Naive thymus-derived CD4-positive, alpha-beta T cell (primary cell): ENCODE results near the gene CYP4Z1. TPM values are rescaled to one million over a fixed set of nuclear protein-coding genes. Genes with fewer than 3 reads are reported as not detected.
"Not testable (repeated sequence)": the region's sequence is repeated elsewhere in the genome, so short reads cannot be mapped to it uniquely, and the experiment has no call there.

Experiments used
- ATAC-seq: fragments of 150-1000 bp; cut with Tn5 transposase; 2 replicates; pipeline ENCODE4 v1.10.0; 2021; ENCODE audit warnings: mild to moderate bottlenecking, moderate library complexity
- CTCF ChIA-PET: fragments of 350-600 bp; sonication (Branson Sonifier 250); formaldehyde crosslinking; loops from one replicate; lab custom pipeline; 2021; ENCODE audit warnings: antibody characterized with exemption; lab: Charles Lee
- POLR2A ChIA-PET: fragments of 350-600 bp; sonication (Branson Sonifier 250); formaldehyde crosslinking; loops from one replicate; lab custom pipeline; 2021; ENCODE audit warnings: antibody characterized with exemption, inconsistent platforms; lab: Charles Lee
- DNase-seq, 9 donors: peaks; one replicate each; pipeline versions ENCODE4 v3.0.0 to v3.0.0-alpha.2; 2020 to 2022; ENCODE audit warnings: mixed read lengths in 1 of 9
- H3K27ac ChIP-seq: one replicate; pipeline ENCODE4 v1.7.0; 2013; ENCODE audit warnings: mild to moderate bottlenecking, low read depth, low read length, moderate library complexity
- H3K27me3 ChIP-seq, 2 donors: one replicate each; pipeline ENCODE4 v1.7.0; 2013; ENCODE audit warnings: low read length in 2 of 2, mild to moderate bottlenecking in 2 of 2, moderate library complexity in 2 of 2; ENCODE audit not compliant: control insufficient read depth in 2 of 2, insufficient read depth in 2 of 2
- H3K36me3 ChIP-seq, 3 experiments: 1 replicate in 2 of 3; 2 replicates in 1 of 3; pipeline ENCODE4 v1.7.0; 2013; ENCODE audit warnings: low read length in 3 of 3, mild to moderate bottlenecking in 3 of 3, moderate library complexity in 1 of 3; ENCODE audit not compliant: insufficient read depth in 3 of 3, control insufficient read depth in 2 of 3
- H3K4me1 ChIP-seq, 2 donors: one replicate each; pipeline ENCODE4 v1.7.0; 2013; ENCODE audit warnings: low read length in 2 of 2, mild to moderate bottlenecking in 2 of 2, moderate library complexity in 1 of 2; ENCODE audit not compliant: control insufficient read depth in 2 of 2, insufficient read depth in 2 of 2
- H3K4me3 ChIP-seq: 2 replicates; pipeline ENCODE4 v1.7.0; 2013; ENCODE audit warnings: mild to moderate bottlenecking, low read length
- H3K9me3 ChIP-seq, 3 experiments: 1 replicate in 2 of 3; 2 replicates in 1 of 3; pipeline ENCODE4 v1.7.0; 2013; ENCODE audit warnings: low read length in 3 of 3; ENCODE audit not compliant: control insufficient read depth in 2 of 3
- H3K27ac Mint-ChIP-seq, 9 donors: one replicate each; pipeline ENCODE4 v1.8.0; 2020 to 2022; ENCODE audit warnings: mixed read lengths in 9 of 9, mild to moderate bottlenecking in 8 of 9, moderate library complexity in 5 of 9, inconsistent platforms in 2 of 9
- H3K27me3 Mint-ChIP-seq, 5 donors: one replicate each; pipeline ENCODE4 v1.8.0; 2021 to 2022; ENCODE audit warnings: mixed read lengths in 5 of 5, mild to moderate bottlenecking in 1 of 5
- H3K36me3 Mint-ChIP-seq, 5 donors: one replicate each; pipeline ENCODE4 v1.8.0; 2020 to 2022; ENCODE audit warnings: mixed read lengths in 5 of 5, mild to moderate bottlenecking in 3 of 5, inconsistent platforms in 1 of 5
- H3K4me1 Mint-ChIP-seq, 7 donors: one replicate each; pipeline ENCODE4 v1.8.0; 2020 to 2022; ENCODE audit warnings: mixed read lengths in 7 of 7, mild to moderate bottlenecking in 3 of 7, inconsistent platforms in 1 of 7
- H3K4me3 Mint-ChIP-seq, 10 donors: one replicate each; pipeline ENCODE4 v1.8.0; 2020 to 2022; ENCODE audit warnings: mild to moderate bottlenecking in 10 of 10, mixed read lengths in 10 of 10, moderate library complexity in 6 of 10, inconsistent platforms in 2 of 10
- H3K9me3 Mint-ChIP-seq, 11 donors: one replicate each; pipeline ENCODE4 v1.8.0; 2020 to 2022; ENCODE audit warnings: mixed read lengths in 11 of 11, mild to moderate bottlenecking in 4 of 11, inconsistent platforms in 1 of 11, moderate library complexity in 1 of 11
- intact Hi-C, 2 donors: fragments of 100-400 bp; cut with micrococcal nuclease; formaldehyde crosslinking; loops; one replicate each; pipeline ENCODE4 v1.15.1; 2023
- polyA plus RNA-seq, 2 donors: library from polyadenylated mRNA; unstranded; fragments of 300-500 nt; fragmentation: Illumina TruSeq; gene quantifications; one replicate each; pipeline ENCODE4 v1.2.3, GENCODE V29; 2021
- total RNA-seq, 6 experiments: library from RNA in 5 of 6; stranded (reverse) in 5 of 6; gene quantifications; 1 replicate in 5 of 6; 2 replicates in 1 of 6; pipeline ENCODE4 v1.2.3 and lab custom pipeline; 2021 to 2026

Gene CYP4Z1
- total and polyA plus RNA-seq, 7 experiments from 2014 or later: not detected

DNA sequence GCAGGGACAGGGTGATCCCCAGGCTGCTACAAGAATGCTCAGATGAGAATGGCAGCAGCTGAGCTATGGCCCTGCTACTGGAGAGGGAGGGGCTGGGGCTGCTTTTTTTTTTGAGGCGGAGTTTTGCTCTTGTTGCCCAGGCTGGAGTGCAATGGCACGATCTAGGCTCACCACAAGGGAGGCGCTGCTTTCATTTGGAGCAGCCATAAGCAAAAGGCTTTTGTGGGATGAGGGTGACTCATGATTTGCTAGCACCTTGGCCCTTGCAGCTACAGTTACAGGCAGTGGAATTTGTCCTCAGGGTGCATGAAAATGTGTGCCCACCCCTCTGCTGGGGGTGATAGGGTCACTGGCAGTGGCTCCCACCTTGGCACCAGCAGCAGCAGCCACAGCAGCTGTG lies 37.8 kb downstream of the CYP4Z1 start:
- ATAC-seq (no peak), DNase-seq (no peak)
- Histone ChIP-seq H3K36me3 (no peaks in the 10 kb centered on the region), H3K4me3 (no peak overlapping the region), H3K9me3 (peaks cover 0 to 3% (median 0%) of the 10 kb centered on the region in 3 experiments), H3K27ac (no peak overlapping the region), H3K4me1 (no peaks in the 10 kb centered on the region), H3K27me3 (no peaks in the 10 kb centered on the region)
- Mint-ChIP-seq H3K27me3 (peaks cover 9 to 36% (median 27%) of the 10 kb centered on the region in 5 donors), H3K9me3 (peaks cover 4 to 30% (median 16%) of the 10 kb centered on the region in 11 donors), H3K36me3 (peaks cover 0 to 5% (median 0%) of the 10 kb centered on the region in 5 donors), H3K4me3 (no peak overlapping the region), H3K27ac (no peak overlapping the region), H3K4me1 (no peaks in the 10 kb centered on the region)
- CTCF ChIA-PET: no interaction called here
- POLR2A ChIA-PET: interaction anchor here (0.5 kb wide), 1 partner anchor 349 kb away, joined by 3 read pairs; no protein-coding TSS in a partner anchor
- intact Hi-C loops: no loop called here

DNA sequence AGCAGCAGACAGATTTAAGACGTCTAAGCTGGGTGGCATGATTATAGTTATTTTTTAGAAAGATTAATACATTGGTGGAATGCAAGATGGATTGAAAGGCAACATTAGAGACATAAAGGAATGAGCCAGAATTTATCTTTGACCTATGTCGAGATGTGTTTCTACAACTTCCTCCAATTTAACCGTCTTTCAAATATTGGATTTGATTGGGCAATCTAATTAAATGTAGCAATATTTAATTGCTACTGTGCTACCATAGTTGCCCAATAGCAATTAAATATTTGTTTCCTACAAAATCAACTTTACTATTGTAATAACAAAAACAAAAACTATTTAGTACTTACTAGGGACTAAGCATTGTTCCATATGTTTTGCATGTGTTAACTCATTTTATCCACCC lies 39.8 kb downstream of the CYP4Z1 start:
- DNase-seq: no peak
- ATAC-seq: no peak
- intact Hi-C loops: no loop called here
- Mint-ChIP-seq H3K27me3 (peaks cover 9 to 36% (median 27%) of the 10 kb centered on the region in 5 donors), H3K4me3 (no peak overlapping the region), H3K27ac (no peak overlapping the region), H3K9me3 (peaks cover 4 to 28% (median 16%) of the 10 kb centered on the region in 11 donors), H3K36me3 (peaks cover 0 to 5% (median 0%) of the 10 kb centered on the region in 5 donors), H3K4me1 (no peaks in the 10 kb centered on the region)
- Histone ChIP-seq H3K36me3 (no peaks in the 10 kb centered on the region), H3K27ac (no peak overlapping the region), H3K9me3 (peaks cover 0 to 3% (median 0%) of the 10 kb centered on the region in 3 experiments), H3K4me1 (no peaks in the 10 kb centered on the region), H3K4me3 (no peak overlapping the region), H3K27me3 (no peaks in the 10 kb centered on the region)
- ChIA-PET CTCF (no interaction called here), POLR2A (no interaction called here)

DNA sequence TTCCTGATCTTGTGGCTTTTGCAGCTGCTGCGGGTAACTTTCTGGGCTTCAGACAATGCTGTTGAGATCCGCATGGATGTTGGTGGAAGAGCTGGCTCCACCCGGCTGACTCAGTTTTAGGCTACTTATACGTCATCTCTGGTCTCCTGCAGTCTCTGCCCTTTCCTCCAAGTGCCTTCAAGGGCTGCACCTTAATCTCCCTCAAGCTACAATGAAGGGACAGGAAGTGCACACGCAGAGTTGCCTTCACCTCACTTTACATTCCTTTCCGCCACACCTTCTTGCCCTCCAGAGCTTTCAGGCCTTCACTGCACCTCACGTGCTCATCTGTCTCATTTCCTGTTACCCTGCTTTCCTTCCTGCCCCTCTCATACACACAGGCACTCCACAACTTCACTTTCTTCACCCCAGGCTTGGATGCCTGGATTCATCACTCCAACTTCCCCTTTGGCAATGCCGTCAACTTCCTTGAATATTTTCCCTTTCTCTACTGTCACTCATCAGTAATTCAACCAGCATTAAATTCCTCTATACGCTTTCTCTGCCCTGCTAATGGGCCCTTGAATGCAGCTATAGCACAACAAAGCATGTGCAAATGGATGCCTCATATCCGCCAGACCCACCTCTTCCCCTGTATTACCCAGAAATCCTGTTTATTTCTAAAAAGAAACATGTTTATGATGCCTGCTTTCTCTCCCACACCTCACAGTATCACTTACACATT lies 41.0 kb downstream of the CYP4Z1 start:
- peak in 2 of 9 donors; percentile 16 to 21 for DNase-seq
- H3K9me3 ChIP-seq, ATAC-seq, H3K27ac ChIP-seq, H3K36me3 Mint-ChIP-seq, intact Hi-C loops, POLR2A ChIA-PET, H3K4me1 ChIP-seq, H3K27me3 ChIP-seq, H3K36me3 ChIP-seq, CTCF ChIA-PET, H3K4me3 ChIP-seq, H3K27ac Mint-ChIP-seq, H3K4me1 Mint-ChIP-seq, H3K4me3 Mint-ChIP-seq: not testable (repeated sequence)
- Mint-ChIP-seq H3K9me3 (peaks cover 0 to 16% (median 7%) of the 10 kb centered on the region in 11 donors), H3K27me3 (peaks cover 6 to 30% (median 28%) of the 10 kb centered on the region in 5 donors)

DNA sequence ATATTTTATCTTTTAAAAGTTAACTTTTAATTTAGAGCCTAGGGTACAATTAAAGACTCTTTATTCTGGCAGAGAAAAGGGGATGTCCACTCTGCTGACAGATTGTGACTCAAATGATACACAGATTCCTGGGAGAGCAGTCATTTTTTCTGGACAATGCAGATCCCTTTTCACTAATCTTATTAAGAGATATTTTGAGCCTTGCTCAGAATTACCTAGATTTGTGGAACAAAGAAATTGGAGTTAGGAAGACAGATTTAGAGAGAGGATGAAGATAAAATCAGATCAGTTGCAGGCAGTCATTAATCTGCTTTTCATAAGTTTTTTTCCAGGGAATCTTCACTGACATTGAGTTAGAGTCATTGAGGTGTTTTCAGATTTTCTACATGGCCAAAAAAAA lies 42.5 kb downstream of the CYP4Z1 start:
- H3K27me3 ChIP-seq, CTCF ChIA-PET, H3K4me3 Mint-ChIP-seq, H3K27ac ChIP-seq, H3K9me3 Mint-ChIP-seq, H3K27ac Mint-ChIP-seq, H3K4me3 ChIP-seq, H3K36me3 ChIP-seq, intact Hi-C loops, H3K9me3 ChIP-seq, H3K4me1 Mint-ChIP-seq, POLR2A ChIA-PET, H3K36me3 Mint-ChIP-seq, DNase-seq, H3K4me1 ChIP-seq, ATAC-seq: not testable (repeated sequence)
- peaks cover 3 to 36% (median 31%) of the 10 kb centered on the region in 5 donors for H3K27me3 Mint-ChIP-seq

DNA sequence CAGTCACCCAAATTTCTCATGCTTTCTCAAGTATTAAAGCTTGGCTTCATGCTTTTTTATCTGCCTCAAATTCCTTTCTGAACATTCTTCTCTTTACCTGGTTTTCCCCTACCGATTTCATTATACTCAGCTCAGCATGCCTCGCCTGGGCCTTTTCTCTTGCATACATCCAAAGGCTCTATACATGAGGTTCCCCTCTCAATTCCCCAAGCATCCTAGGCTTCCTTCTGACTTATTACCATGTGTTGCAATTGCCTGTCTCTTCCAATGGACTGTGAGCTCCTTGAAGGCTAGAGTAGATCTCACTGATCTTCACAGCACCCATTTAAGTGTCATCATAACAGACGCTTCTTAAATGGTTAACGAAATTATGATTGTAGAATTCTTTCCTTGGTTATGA lies 46.1 kb downstream of the CYP4Z1 start:
- DNase-seq (no peak), ATAC-seq (no peak)
- POLR2A ChIA-PET: no interaction called here
- H3K4me3 ChIP-seq: no peak overlapping the region
- no peaks in the 10 kb centered on the region for H3K27me3 ChIP-seq
- Mint-ChIP-seq H3K4me3 (no peak overlapping the region), H3K36me3 (no peaks in the 10 kb centered on the region), H3K4me1 (no peaks in the 10 kb centered on the region), H3K9me3 (peaks cover 0 to 7% (median 3%) of the 10 kb centered on the region in 11 donors), H3K27ac (no peak overlapping the region), H3K27me3 (peaks cover 3 to 32% (median 29%) of the 10 kb centered on the region in 5 donors)
- H3K27ac ChIP-seq: no peak overlapping the region
- H3K9me3 ChIP-seq: no peaks in the 10 kb centered on the region
- intact Hi-C loops: no loop called here
- CTCF ChIA-PET: interaction anchor here (0.6 kb wide), 1 partner anchor 10 kb away, joined by 4 read pairs; no protein-coding TSS in a partner anchor
- no peaks in the 10 kb centered on the region for H3K4me1 ChIP-seq
- no peaks in the 10 kb centered on the region for H3K36me3 ChIP-seq

DNA sequence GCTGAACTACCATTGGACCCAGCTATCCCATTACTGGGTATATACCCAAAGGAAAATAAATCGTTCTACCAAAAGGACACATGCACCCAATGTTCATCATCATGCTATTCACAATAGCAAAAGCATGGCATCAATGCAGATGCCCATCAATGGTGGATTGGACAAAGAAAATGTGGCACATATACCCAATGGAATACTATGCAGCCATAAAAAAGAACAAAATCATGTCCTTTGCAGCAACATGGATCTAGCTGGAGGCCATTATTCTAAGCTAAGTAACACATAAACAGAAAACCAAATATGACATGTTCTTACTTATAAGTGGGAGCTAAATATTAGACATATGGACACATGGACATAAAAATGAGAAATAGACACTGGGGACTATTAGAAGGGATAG lies 54.0 kb downstream of the CYP4Z1 start:
- H3K4me3 Mint-ChIP-seq: not testable (repeated sequence)

DNA sequence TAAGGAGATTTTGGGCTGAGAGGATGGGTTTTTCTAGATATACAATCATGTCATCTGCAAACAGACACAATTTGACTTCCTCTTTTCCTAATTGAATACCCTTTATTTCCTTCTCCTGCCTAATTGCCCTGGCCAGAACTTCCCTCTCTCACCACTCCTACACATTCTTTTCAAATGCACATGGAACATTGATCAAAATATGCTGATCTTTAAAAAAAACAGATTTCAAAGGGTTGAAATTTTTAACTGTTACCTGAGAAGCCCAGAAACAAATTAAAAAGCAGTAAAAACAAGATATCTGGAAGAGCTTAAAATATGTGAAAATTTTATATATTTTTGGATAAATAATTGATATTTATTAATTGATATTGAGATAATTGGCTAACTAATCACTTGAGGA lies 57.8 kb downstream of the CYP4Z1 start:
- POLR2A ChIA-PET, ATAC-seq, H3K27me3 ChIP-seq, H3K36me3 Mint-ChIP-seq, intact Hi-C loops, H3K4me3 Mint-ChIP-seq, H3K4me1 Mint-ChIP-seq, H3K9me3 Mint-ChIP-seq, H3K27ac ChIP-seq, H3K9me3 ChIP-seq, DNase-seq, H3K4me1 ChIP-seq, H3K27ac Mint-ChIP-seq, CTCF ChIA-PET, H3K4me3 ChIP-seq, H3K36me3 ChIP-seq: not testable (repeated sequence)
- peaks cover 2 to 35% (median 19%) of the 10 kb centered on the region in 5 donors for H3K27me3 Mint-ChIP-seq

More for the DNA sequence above, 54.0 kb downstream of the CYP4Z1 start:
- intact Hi-C loops, POLR2A ChIA-PET, H3K9me3 Mint-ChIP-seq, H3K27ac Mint-ChIP-seq, DNase-seq, H3K36me3 Mint-ChIP-seq, H3K4me1 ChIP-seq, H3K27me3 ChIP-seq, H3K27ac ChIP-seq, H3K9me3 ChIP-seq, H3K4me1 Mint-ChIP-seq, H3K4me3 ChIP-seq, H3K36me3 ChIP-seq, ATAC-seq, CTCF ChIA-PET: not testable (repeated sequence)
- peaks cover 0 to 28% (median 19%) of the 10 kb centered on the region in 5 donors for H3K27me3 Mint-ChIP-seq
